NCI-H1048 (cell line): ENCODE results near the gene AGTPBP1.

Experiments
- DNase-seq: peaks from one replicate; lab custom pipeline; 2025; lab: John Stamatoyannopoulos, UW

The AGTPBP1 gene

DNA sequence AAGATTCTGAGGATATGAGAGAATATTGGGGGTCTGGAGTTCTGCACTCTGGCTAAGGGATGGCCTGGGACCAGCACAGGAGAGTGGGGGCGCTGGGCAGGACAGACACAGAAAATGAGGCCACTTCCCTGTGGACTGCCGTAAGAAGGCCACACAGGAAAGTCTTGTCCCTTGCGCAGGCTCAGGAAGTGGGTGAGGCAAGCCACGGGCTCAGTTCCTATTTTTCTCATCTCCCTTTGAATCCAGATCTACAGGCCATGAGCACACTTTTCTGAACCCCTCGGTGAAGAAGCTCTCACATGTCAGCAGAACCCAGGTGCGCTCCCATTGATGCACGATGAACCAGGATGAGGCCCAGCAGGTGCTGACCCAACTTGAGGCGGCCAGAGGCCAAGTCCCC lies 207.4 kb downstream of the AGTPBP1 start:
- no peak for DNase-seq

DNA sequence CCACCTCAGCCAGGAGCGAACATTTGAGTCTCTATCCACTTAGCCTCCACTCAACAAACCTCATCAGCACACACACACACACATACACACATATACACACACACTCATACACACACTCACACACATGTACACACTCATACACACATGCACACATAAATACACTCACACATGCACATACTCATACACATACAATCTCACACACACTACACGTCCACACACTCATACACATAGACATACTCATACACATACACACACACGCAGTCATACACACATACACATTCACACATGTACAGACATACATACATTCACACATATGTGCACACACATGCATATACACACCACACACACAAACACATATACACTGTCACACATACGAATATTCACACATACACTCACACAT lies 208.2 kb downstream of the AGTPBP1 start:
- DNase-seq = no peak

- DNase-seq = no peak
These were observed 211.0 kb downstream of the AGTPBP1 start for GRCh38 chr9:85530721-85531120.

DNA sequence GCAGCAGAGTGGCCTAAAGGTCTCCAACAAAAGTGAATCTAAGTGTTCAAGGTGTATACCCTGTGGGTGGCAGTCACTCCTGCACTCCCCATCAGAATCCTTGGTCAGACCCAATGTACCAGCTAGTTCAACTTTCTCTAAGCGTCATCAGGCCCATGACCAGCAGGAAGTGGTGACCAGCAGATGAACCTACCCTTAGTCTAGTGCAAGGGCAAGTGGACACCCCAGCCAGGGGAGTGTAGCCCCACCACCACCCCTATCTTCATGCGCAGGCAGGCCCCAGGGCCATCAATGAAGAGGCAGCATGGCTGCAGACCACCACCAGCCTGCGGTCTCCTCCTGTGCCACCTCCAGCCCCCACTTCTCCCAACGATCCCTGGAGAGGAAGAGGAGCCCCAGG lies 213.1 kb downstream of the AGTPBP1 start:
- no peak for DNase-seq

DNA sequence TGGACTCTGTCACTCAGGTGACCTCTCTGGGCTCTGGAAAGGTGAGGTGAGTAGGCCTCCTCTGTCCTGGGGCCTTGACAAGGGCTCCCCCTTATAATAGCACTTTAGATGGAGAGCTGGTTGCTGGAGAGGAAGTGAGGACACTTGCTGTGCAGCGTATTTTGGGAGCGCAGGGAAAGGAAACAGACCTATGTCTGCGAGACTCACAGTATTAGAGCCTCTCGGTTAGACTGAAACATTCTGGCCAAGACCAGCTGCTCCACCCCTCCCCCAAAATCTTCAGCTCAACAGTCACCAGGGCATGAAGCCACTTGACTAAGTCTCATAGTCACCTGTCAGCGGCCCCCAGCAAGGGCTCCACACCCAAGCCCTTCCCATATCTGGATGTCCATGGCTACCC lies 213.6 kb downstream of the AGTPBP1 start:
- no peak for DNase-seq

- no peak for DNase-seq
These were observed 214.3 kb downstream of the AGTPBP1 start for GRCh38 chr9:85527331-85528020.

GRCh38 chr9:85524531-85524930 lies 217.2 kb downstream of the AGTPBP1 start:
- DNase-seq = no peak

- DNase-seq = no peak
These were observed 218.6 kb downstream of the AGTPBP1 start for GRCh38 chr9:85523202-85523601.

DNA sequence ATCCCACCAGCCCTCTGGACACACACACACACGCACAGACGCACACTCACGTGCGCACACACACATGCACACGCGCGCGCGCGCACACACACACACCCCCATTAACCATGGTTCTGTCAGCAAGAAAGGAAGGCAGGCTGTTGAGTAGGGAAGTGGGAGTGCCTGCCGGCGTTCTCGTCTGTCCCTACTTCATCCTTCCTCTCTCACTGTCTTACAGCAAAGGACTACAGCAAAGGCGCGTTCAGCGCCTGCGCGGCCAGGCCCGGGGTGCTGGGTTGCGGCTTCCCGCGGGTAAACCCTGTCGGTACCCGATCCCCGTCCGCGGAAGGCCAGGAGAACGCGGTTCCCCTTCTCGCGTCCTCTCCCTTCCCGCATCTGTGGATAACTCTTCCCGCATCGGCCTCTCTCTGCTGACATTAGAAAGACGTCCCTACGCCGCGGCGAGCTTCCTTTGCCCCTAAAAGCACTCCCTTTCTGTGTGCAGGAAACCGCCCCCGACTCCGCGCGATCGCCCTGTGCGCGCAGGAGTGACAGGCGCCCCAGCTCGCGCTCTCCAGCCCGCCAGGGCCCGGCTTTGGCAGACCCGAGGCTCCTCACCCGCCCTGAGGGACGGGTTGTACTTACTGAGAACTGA lies 219.2 kb downstream of the AGTPBP1 start:
- no peak for DNase-seq

DNA sequence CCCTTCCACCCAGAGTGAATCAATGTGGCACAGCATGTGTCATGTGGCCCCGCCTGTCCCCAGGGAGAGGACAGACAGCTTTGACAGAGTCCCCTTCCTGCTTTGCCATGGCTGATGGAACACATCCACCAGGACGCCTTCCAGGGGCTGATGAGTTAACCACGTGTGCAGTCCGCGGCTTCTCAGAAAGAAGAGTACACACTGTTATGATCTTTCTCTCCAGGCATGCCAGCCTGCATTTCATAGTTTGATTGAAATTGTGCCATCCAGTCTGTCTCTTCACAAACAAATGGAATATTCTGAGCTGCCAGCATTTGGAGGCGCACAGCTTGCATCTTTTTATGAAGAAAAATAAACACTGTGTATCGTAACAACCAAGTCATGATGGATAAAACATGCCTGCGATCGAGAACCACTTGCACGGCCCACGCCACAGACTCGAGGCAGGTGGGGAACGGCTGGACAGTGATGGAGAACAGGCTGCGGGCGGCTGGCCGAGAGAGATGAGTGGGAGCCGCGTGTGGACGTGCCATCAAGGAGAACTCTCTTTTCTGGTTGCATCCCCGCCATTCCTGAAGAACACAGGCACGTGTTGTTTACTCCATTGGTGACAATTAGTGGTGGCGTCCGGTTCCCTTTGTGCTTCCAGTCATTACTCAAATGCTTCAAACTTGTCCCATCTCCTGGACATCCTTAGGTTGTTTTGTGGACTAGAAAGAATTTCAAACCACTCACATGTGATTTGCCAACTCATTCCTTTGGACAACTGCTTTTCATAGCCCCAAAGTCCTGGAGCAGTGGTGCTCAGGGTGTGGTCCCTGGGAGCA lies 220.2 kb downstream of the AGTPBP1 start:
- DNase-seq = no peak

- no peak for DNase-seq
These were observed 224.6 kb downstream of the AGTPBP1 start for GRCh38 chr9:85516976-85517637.

GRCh38 chr9:85516455-85516854 lies 225.3 kb downstream of the AGTPBP1 start:
- no peak for DNase-seq

- DNase-seq = no peak
These were observed 226.7 kb downstream of the AGTPBP1 start for GRCh38 chr9:85515021-85515420.

DNA sequence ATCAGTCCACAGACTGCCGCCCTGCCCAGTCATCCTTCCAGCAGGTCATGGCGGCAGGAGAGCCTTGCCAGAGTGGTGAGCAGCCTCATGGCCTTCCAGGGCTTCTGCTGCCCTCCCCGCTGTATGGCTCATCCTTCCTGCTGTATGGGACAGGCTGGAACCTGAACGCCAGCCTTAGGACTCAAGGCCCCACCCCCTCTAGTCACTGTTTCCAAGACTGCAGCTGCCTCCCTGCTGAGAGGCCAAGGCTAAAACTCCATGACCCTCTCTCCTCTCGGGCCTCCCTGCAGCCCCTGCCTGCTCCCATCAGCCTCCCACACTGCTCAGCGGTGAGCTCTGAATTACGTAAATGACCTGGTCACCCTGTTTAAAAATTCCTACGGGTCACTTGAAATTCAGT lies 227.5 kb downstream of the AGTPBP1 start:
- DNase-seq = no peak

GRCh38 chr9:85511746-85512145 lies 230.0 kb downstream of the AGTPBP1 start:
- no peak for DNase-seq

- no peak for DNase-seq
These were observed 230.8 kb downstream of the AGTPBP1 start for GRCh38 chr9:85510830-85511504.

GRCh38 chr9:85508616-85509015 lies 233.1 kb downstream of the AGTPBP1 start:
- DNase-seq = no peak

DNA sequence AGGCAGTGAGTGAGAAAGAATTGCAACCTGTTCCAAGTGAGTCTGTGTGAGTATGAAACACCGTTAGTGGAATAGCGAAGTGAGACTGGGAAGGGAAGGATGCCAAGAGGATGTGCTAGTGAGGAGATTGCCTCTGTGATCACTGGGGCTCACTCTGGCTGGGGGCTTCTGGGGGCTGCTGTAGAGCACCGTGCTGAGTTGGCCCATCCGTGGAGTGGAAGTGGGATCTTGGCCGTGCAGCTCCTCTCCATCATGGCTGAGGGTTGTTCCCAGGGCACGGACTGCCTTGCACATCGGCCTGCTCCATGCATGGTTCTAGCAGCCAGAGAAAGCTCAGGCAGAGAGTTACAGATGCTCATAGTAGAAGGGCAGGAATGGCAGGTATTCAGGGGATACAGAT lies 236.1 kb downstream of the AGTPBP1 start:
- DNase-seq = no peak

DNA sequence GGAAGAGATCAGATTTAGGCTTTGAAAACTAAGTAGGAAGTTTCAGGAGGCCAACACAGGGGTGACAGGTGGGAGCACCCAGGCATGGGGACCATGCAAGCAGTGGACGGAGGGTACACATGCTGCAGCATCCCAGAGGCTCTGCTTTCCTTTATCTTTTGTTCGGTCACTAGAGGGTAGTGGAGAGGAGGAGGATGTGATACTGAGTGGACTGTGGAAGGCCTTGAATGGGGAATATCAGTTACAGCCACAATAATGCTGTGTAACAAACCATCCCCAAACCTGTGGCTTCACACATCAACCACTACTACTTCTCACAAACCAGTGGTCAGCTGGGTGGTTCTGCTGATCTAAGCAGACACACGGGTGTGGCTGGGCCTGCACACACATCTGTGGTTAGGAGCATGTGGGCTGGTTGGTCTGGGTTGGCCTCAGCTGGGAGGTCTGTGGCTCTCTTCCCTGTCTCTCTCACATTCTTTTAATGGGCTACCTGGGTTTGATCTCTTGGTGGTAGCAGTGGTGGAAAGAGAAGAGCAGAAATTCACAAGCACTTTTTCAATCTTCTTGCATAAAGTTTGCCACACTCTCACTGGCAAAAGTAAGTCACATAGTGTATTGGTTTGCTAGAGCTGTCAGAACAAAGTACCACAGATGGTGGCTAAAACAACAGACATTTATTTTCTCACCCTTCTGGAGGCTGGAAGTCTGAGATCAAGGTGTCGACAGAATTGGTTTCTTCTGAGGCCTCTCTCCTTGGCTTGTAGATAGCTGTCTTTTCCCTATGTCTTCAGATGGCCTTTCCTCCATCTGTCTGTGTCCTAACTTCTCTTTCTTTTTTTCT lies 238.7 kb downstream of the AGTPBP1 start:
- DNase-seq = no peak

GRCh38 chr9:85501882-85502281 lies 239.9 kb downstream of the AGTPBP1 start:
- DNase-seq = no peak

DNA sequence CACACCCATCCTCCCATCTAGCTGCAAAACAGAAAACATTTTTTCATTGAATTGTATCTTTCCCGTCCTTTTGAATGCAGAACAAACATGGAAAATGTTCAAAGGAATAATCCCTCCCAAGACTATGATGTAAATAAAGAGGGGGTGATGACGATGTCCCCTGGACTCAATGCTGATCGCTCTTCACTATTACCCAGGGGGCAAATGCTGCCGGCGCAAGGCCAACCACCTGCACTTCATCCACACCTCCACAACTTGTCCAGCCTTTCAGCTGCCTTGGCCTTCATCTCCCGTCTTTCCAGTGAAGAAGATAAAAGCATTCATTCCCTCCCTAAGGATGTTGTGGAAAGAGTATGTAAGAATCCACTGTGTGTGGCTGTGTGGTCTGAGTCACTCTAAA lies 240.3 kb downstream of the AGTPBP1 start:
- DNase-seq = no peak
